H1 (cell line): ENCODE data around the gene ADARB2.

Experiments used
- ATF3 ChIP-seq: IDR thresholded peaks from 2 replicates; pipeline ENCODE4 v1.6.1; 2011; ENCODE audit warnings: low read depth, mild to moderate bottlenecking, low read length; ENCODE audit not compliant: insufficient read depth
- BACH1 ChIP-seq: IDR thresholded peaks from 2 replicates; pipeline ENCODE4 v1.6.1; 2012; ENCODE audit warnings: low read length, improper control_type of control experiment
- CTCF ChIP-seq, 3 experiments: IDR thresholded peaks; 1 replicate in 2 of 3; 2 replicates in 1 of 3; pipeline versions ENCODE4 v1.5.1 to v1.6.1; 2011; ENCODE audit warnings: low read length in 3 of 3, mild to moderate bottlenecking in 3 of 3, inconsistent platforms in 2 of 3, low read depth in 1 of 3, moderate library complexity in 1 of 3; ENCODE audit not compliant: insufficient read depth in 1 of 3; ENCODE audit errors: control extremely low read depth in 1 of 3
- EZH2 ChIP-seq: fragments of 200-600 bp; sonication (generic); IDR thresholded peaks from 2 replicates; pipeline ENCODE4 v1.7.1; 2012; ENCODE audit warnings: low read depth, mild to moderate bottlenecking, moderate library complexity, low read length, inconsistent platforms; ENCODE audit not compliant: severe bottlenecking
- GABPA ChIP-seq: IDR thresholded peaks from 2 replicates; pipeline ENCODE4 v1.6.1; 2011; ENCODE audit warnings: mild to moderate bottlenecking, low read length, moderate library complexity, borderline replicate concordance; ENCODE audit not compliant: insufficient read depth
- GTF2F1 ChIP-seq: IDR thresholded peaks from 2 replicates; pipeline ENCODE4 v1.6.1; 2012; ENCODE audit warnings: low read depth, low read length, improper control_type of control experiment, borderline replicate concordance
- HDAC6 ChIP-seq: IDR thresholded peaks from one replicate; pipeline ENCODE4 v1.7.1; 2012; ENCODE audit warnings: low read depth, mild to moderate bottlenecking, inconsistent platforms, low read length, moderate library complexity
- MAFK ChIP-seq: IDR thresholded peaks from 2 replicates; pipeline ENCODE4 v1.6.1; 2012; ENCODE audit warnings: low read depth, mild to moderate bottlenecking, improper control_type of control experiment, low read length
- POLR2A ChIP-seq, 2 experiments: IDR thresholded peaks; 1 replicate in 1 of 2; 2 replicates in 1 of 2; pipeline ENCODE4 v1.6.1; 2011; ENCODE audit warnings: low read depth in 2 of 2, low read length in 2 of 2, mild to moderate bottlenecking in 2 of 2; ENCODE audit errors: control extremely low read depth in 1 of 2
- SP2 ChIP-seq: IDR thresholded peaks from 2 replicates; pipeline ENCODE4 v1.6.1; 2012; ENCODE audit warnings: mild to moderate bottlenecking, low read length, inconsistent platforms
- SP4 ChIP-seq: IDR thresholded peaks from 2 replicates; pipeline ENCODE4 v1.6.1; 2012; ENCODE audit warnings: low read length, inconsistent platforms
- USF2 ChIP-seq: IDR thresholded peaks from 2 replicates; pipeline ENCODE4 v1.6.1; 2011; ENCODE audit warnings: low read length, improper control_type of control experiment

GRCh38 chr10:1419796-1420610 lies 317.3 kb downstream of the ADARB2 start:
- TF ChIP-seq SP2 (no peak), CTCF (IDR thresholded peaks at IDR 0.05; ENCODE audit: control extremely low read depth in 1 of 3, insufficient read depth in 1 of 3, low read depth in 1 of 3, low read length in 3 of 3) (no peak), GABPA (no peak), BACH1 (no peak), POLR2A (IDR thresholded peaks at IDR 0.05; ENCODE audit: control extremely low read depth in 1 of 2, low read depth in 2 of 2, low read length in 2 of 2) (no peak), EZH2 (no peak), HDAC6 (no peak), SP4 (no peak), GTF2F1 (no peak), ATF3 (no peak), MAFK (no peak), USF2 (no peak)
